GM18858 (cell line): Measurements from ENCODE around the gene TSTD1.
A peak's percentile ranks its signal among the peaks of the same experiment; 100 is the strongest.
"Not testable (repeated sequence)": the region's sequence is repeated elsewhere in the genome, so short reads cannot be mapped to it uniquely, and the experiment has no call there.

Source experiments
- ATAC-seq: cut with Tn5 transposase; IDR thresholded peaks from one replicate; pipeline ENCODE4 v1.9.1; 2021; ENCODE audit not compliant: unreplicated experiment

TSTD1 gene

GRCh38 chr1:161069241-161069640, 30.5 kb upstream of the TSTD1 start:
- no peak for ATAC-seq

DNA sequence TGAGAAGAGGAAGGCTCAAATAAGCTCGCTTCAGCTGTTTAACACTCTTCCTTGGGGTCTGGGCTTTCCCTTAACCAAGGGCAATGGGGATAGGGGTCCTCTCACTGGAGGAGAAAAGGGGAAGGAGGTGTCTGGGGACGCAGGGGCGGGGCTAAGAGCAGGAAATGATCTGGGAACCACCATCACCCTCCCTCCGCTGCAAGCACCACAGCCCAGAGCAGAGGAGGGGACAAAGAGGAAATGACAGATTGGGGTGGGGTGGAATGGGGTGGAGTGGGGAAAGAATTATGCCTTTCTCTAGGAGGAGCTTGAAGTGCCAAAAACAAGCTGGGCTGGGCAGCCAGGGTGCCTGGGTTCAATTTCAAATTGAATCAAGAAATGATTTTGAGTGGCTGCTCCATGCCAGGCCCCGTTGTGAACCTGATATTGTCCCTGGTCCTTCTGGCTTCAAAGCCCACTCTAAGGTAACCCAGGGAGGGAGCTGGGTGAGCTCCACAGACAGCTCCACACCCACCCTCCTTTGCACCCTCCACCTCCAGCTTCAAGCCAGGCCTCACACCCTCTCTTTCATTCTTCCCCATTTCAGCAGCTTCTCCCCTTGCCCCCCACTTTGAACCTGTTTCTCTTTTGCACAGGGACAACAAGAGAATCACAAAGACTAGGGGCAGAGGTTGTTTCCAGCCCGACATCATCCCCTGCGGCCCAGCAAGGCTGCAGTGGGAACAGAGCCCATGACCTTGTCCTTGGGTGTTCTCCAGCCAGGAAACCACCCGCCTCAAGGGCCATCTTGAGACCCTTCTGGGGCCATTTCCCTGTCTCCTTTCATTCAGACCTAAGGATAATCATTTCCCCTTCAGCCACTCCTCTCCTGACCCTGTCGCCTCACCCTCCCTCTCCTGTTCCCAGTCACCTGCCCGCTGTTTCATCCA, 29.8 kb upstream of the TSTD1 start:
- peak; percentile 42 for ATAC-seq

- no peak for ATAC-seq
Observed at GRCh38 chr1:161066694-161067093, 27.9 kb upstream of the TSTD1 start.

DNA sequence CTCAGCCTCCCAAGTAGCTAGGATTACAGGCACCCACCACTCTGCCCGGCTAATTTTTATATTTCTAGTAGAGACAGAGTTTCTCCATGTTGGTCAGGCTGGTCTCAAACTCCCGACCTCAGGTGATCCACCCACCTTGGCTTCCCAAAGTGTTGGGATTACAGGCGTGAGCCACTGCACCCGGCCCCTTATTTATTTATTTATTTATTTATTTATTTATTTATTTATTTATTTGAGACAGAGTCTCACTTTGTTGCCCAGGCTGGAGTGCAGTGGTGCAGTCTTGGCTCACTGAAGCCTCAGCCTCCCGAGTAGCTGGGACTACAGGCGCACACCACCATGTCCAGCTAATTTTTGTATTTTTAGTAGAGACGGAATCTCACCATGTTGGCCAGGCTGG, 26.9 kb upstream of the TSTD1 start:
- ATAC-seq: not testable (repeated sequence)

GRCh38 chr1:161063936-161064335, 25.2 kb upstream of the TSTD1 start:
- ATAC-seq: not testable (repeated sequence)

DNA sequence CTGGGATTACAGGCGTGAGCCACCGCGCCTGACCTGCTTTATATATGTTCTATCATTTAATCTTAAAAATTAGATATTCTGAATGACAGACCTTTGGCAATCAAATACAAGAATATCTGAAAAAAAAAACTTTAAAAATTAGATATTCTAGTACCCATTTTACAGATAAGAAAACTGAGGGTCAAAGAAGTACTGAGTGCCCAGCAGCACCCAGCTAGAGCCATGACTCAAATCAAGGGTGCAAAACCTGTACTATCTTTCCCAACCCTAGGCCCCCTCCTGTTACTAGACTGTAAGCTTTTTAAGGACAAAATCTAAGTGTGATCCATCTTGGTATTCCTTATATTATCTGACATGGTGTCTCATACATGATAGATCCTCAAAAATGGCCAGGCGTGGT, 22.7 kb upstream of the TSTD1 start:
- no peak for ATAC-seq

DNA sequence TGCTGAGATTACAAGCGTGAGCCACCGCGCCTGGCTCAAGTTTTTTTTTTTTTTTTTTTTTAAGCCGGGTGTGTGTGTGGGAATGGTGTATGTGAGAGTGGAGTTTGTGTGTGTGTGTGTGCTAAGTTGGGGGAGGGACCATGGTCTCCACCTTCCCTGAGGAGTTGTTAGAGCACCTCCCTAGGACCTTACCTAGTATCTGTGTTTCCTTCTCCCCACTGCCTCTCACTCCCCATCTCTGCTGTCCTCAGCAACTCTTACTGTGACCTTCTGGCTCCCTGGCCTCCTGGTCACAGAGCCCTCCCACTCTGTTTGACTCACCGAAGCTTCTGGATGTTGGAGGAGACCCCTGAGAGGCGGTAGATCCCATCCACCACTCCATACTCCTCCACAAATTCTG, 20.5 kb upstream of the TSTD1 start:
- ATAC-seq: no peak

DNA sequence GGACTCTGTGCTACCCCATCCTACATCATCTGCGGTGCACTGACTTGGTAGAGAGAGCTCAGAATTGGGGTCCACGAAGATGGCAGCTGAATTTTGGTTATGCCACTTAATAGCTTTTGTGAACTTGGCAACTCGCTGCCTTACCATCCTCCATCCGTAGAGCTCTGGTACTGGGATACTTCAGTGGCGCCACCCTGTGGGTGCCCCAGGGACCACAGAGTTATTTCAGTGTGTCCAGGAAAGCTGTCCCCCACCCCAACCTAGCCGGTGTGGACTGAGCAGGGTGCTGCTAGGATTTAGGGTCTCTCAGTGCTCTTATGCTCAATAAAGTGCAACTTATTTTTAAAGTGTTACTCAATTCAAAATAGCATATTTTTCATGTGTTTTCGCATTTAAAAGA, 16.0 kb upstream of the TSTD1 start:
- no peak for ATAC-seq

DNA sequence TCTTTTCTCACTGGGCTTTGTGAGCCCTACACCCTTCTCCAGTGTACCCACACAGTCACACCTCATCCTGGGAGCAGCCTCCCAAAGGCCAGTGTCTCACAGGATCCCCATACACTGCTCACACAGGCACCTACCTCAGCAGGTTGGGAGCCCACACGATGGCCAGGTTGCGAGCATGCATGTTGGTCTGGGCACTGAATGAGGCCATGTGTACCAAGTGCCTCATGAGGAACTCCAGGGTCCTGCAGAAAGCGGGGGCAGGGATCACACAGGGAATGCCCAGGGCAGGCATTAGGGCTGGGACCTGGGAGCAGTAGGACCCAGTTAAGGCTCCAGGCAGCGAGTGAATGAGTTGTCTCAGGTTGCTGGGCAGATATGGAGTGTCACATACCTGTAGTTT, 15.5 kb upstream of the TSTD1 start:
- no peak for ATAC-seq

DNA sequence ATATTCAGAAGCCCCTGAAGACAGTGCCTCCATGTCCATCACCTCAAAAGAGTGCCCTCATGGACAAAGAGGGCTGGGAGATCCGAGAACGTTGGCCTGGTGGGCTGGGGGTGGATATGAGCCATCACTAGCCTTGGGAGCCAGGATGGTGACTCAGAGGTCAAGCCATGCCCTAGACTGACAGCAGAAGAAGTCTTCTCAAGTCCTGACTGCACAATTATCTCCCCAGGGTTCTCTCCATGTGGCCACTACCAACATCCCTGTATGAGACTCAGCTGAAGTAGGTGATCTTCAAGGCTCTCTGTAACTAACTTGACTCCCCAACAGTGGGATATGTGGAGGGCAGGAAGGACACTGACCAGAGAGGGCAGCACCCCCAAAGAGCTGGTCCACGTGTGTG, 14.1 kb upstream of the TSTD1 start:
- ATAC-seq: no peak

GRCh38 chr1:161051219-161051618, 12.5 kb upstream of the TSTD1 start:
- ATAC-seq: no peak

DNA sequence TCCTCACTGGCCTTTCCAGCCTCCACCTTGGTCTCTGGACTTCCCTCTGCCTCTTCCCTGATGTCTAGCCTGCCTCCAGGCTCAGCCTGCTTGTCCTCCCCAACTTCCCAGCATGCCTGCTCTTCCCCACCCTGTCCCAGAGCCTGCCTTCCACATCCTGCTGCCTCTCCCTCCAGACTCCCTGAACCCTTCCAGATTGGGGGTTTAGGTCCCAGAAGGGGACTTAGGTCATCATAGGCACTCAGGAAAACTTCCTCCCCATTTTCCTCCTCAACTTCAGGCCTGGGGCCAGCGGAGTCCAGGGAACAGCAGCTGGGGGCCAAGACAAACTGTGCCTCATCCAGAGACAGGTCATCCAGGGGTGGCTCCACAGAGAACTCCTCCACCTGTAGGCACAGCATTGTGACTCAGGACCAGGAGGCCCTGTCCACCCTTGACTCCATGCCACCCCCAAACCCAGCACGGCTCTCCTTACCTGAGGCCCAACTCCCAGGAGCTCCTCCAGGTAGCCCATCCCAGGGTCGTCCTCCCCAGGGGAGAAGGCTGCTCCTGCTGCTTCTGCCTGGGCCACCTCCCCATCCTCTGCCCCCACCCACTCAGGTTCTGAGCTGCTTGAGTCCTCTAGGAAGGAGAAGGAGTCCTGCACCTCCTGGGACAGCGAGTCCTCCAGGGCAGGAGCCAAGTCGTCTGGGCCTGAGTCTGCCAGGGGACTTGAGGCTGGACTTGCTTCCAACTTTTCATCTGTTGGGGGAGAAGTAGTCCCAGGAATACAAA, 10.4 kb upstream of the TSTD1 start:
- no peak for ATAC-seq

DNA sequence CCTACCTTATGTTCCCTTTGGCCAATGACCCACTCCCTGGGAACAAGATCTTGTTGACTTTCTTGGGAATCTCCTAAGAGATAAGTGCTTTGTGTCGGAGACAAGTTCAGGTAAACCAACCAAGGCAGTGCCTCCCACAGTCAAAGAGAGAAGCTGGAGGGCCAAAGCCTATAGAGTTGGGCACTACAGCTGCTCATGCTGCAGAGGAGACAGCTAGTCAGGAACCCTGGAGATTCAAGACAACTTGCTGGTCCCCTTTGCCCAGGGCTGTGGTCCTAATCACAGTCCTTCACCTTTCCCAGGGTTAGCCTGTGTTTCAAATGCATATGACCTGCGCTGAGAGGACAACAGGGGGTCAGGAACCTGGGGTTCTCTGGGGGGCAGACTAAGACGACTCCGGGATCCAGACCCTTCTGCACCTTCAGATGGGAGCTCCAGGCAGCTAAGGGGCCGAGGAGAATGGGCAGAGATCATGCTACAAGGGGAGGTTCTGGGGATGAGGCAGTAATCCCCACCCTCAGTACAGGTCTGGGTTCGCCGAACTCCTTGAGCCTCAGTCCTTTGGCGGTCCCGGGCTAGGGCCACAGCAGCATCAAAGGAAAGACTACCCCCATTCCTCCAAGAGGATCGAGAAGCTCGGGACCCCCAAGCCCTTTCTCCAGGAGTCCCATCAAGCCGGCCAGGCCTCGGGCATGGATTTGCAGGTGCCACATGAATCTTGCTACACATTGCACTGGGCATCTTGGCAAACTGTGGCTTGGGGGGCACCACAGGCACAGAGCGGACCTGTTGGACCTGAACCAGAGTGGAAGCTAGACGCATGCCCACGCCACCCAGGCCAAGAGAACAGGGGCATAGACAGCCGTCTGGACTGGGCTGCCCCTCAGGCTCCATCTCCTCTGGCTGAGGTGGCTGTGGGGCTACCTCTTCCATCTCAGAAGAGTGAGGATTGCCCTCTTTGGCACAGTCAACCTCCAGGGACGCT, 9.0 kb upstream of the TSTD1 start:
- no peak for ATAC-seq

- ATAC-seq: peak; percentile 42
Observed at GRCh38 chr1:161046605-161047228, 8.0 kb upstream of the TSTD1 start.

DNA sequence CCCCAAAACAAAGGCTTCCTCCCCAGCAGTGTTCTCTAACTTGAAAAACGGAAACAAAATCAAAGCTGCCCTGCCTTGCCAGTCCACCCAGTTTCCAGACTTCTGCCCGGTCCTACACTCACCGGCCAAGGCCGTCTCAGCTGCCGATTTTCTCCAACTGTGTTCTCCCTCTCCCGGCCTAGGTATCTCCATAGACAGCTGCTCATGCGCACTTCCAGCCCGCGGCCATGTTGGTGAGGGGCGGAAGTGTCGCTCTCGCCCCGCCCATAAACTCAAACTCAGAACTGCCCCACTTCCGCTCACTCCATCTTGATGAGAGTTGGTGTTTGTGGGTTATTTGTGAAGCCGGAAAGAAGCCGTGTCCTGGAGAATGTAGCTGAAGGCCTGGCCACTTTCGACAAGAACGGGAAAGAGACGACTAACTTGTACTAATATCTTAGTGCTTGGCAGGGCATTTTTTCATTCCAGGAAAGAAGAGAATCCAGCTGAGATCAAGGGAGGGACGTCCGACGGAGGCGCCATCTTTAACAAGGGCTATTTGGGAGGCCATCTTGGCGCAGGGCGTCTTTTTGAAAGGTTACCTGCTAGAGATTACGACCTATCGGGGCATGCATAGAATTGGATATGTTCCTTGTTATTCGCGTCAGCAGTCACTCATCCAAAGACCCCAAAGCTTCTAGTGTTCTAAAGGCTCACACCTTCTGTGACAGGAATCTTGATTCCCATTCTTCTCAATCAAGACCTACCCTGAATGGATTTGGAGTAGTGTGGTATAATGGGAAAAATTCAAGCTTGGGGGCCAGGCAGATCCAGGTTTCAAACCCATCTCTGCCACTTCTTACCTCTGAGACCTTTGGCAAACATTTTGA, 7.2 kb upstream of the TSTD1 start, which contains the start of gene USF1:
TSS of gene USF1 (minus strand) at position 242 of the 869 bp plus-strand sequence. CDS start 2,702 bp downstream, outside the sequence.
- peak; percentile 34 for ATAC-seq

- ATAC-seq: peak; percentile 34
Observed at GRCh38 chr1:161044908-161045735, 6.4 kb upstream of the TSTD1 start.

GRCh38 chr1:161044535-161044907, 5.8 kb upstream of the TSTD1 start:
- peak; percentile 6 for ATAC-seq

DNA sequence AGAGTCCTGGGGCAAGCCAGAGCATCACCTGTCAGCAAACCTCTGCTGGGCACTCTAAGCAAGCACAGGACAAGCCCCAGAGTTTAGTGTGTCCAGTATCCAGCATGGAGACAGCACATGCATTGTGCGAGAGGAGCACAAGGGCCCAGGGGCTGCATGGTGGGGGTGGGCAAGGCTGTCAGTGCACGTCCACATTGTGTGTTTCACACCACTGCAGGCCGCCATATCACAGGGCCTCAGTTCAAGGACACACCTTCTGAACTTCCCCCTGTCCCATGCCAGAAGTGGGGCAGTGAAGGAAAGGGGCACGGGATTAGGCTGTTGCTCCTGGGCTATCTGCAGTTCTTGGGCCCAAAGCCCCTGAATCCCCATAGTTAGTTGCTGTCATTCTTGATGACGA, 782 bp upstream of the TSTD1 start:
- ATAC-seq: no peak

DNA sequence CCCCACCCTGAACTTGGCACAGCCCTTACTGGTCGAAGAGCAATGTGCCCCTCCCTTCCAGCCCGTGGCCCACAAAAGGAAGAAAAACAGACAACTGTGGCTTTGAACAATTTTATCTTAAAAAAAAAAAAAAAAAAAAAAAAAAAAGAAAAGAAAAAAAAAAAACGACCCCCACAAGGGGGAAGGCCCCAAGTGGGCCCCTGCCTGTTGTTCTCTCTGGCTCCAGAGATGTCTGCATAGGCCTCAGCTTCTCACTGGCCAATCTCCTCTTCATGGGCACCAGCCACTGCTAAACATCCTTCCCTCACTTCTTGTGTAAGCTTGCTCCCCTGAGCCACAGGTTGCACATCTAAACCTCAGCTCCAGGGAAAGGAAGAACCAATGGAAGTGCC, 386 bp upstream of the TSTD1 start:
- no peak for ATAC-seq
